Hepatocyte (in vitro differentiated cells): ENCODE results near the gene NOTCH4. TPM values are rescaled to one million over a fixed set of nuclear protein-coding genes. Genes with fewer than 3 reads are reported as not detected.
A peak's percentile ranks its signal among the peaks of the same experiment; 100 is the strongest.

Experiments used
- DNase-seq: peaks from one replicate; pipeline ENCODE4 v3.0.0-alpha.2; 2016; ENCODE audit warnings: low spot score
- H2AFZ ChIP-seq: fragments of 200-600 bp; sonication (generic); 2 replicates; pipeline ENCODE4 v1.6.0; 2016; ENCODE audit warnings: antibody characterized with exemption, mild to moderate bottlenecking
- H3K27ac ChIP-seq: fragments of 200-600 bp; sonication (generic); 2 replicates; pipeline ENCODE4 v1.5.1; 2016; ENCODE audit warnings: mild to moderate bottlenecking
- H3K27me3 ChIP-seq: fragments of 200-600 bp; sonication (generic); 2 replicates; pipeline ENCODE4 v1.6.1; 2016
- H3K36me3 ChIP-seq: fragments of 200-600 bp; sonication (generic); replicated peaks from 2 replicates; pipeline ENCODE4 v1.5.1; 2016; ENCODE audit warnings: low read depth; ENCODE audit not compliant: insufficient read depth
- H3K4me1 ChIP-seq: fragments of 200-600 bp; sonication (generic); 2 replicates; pipeline ENCODE4 v1.5.1; 2016; ENCODE audit warnings: mild to moderate bottlenecking, moderate library complexity; ENCODE audit not compliant: insufficient read depth
- H3K4me2 ChIP-seq: fragments of 200-600 bp; sonication (generic); 2 replicates; pipeline ENCODE4 v1.6.0; 2016
- H3K4me3 ChIP-seq: fragments of 200-600 bp; sonication (generic); 2 replicates; pipeline ENCODE4 v1.5.1; 2016; ENCODE audit warnings: mild to moderate bottlenecking
- H3K79me2 ChIP-seq: fragments of 200-600 bp; sonication (generic); 2 replicates; pipeline ENCODE4 v1.6.0; 2017; ENCODE audit warnings: mild to moderate bottlenecking
- H3K9me2 ChIP-seq: fragments of 200-600 bp; sonication (generic); replicated peaks from 2 replicates; pipeline ENCODE4 v1.6.0; 2017; ENCODE audit warnings: mild to moderate bottlenecking; ENCODE audit not compliant: insufficient read depth
- H3K9me3 ChIP-seq: fragments of 200-600 bp; sonication (generic); 2 replicates; pipeline ENCODE4 v1.5.1; 2016; ENCODE audit warnings: low read depth, mild to moderate bottlenecking
- H4K20me1 ChIP-seq: fragments of 200-600 bp; sonication (generic); 2 replicates; pipeline ENCODE4 v1.6.0; 2016; ENCODE audit warnings: mild to moderate bottlenecking; ENCODE audit not compliant: insufficient read depth, poor library complexity, severe bottlenecking
- EZH2 ChIP-seq: fragments of 200-600 bp; sonication (generic); IDR thresholded peaks from 2 replicates; pipeline ENCODE4 v1.6.1; 2016; ENCODE audit warnings: antibody characterized with exemption, mild to moderate bottlenecking, borderline replicate concordance
- EZH2phosphoT487 ChIP-seq: fragments of 200-600 bp; sonication (generic); IDR thresholded peaks from one replicate; pipeline ENCODE4 v1.6.1; 2018; ENCODE audit warnings: antibody characterized with exemption, mild to moderate bottlenecking, low read depth, moderate library complexity; ENCODE audit not compliant: unreplicated experiment, severe bottlenecking
- WGBS: methylation state at CpG from one replicate; pipeline ENCODE4 v1.1.6; 2016; ENCODE audit warnings: low lambda C conversion rate; ENCODE audit errors: missing lambda C conversion rate; 5-methylcytosine and 5-hydroxymethylcytosine counted together
- polyA plus RNA-seq: library from polyadenylated mRNA; unstranded; fragments of >200 nt; fragmentation: Nextera tagmentation; extraction: Ambion mirVana; gene quantifications from 2 replicates; pipeline ENCODE4 v1.2.1, GENCODE V29; 2016
- total RNA-seq: library from RNA; depleted of rRNA; stranded (reverse); fragments of >200 nt; gene quantifications from 2 replicates; pipeline ENCODE4 v1.2.3, GENCODE V29; 2014
- TF ChIP-seq, protein P1 (sequence below): fragments of 200-600 bp; sonication (generic); IDR thresholded peaks from 2 replicates; pipeline ENCODE4 v1.5.1; 2016; ENCODE audit warnings: antibody characterized with exemption, mild to moderate bottlenecking; ENCODE audit not compliant: poor library complexity

Gene NOTCH4
- total and polyA plus RNA-seq, 2 experiments from 2014 or later = 2.7 to 3.6 TPM

DNA sequence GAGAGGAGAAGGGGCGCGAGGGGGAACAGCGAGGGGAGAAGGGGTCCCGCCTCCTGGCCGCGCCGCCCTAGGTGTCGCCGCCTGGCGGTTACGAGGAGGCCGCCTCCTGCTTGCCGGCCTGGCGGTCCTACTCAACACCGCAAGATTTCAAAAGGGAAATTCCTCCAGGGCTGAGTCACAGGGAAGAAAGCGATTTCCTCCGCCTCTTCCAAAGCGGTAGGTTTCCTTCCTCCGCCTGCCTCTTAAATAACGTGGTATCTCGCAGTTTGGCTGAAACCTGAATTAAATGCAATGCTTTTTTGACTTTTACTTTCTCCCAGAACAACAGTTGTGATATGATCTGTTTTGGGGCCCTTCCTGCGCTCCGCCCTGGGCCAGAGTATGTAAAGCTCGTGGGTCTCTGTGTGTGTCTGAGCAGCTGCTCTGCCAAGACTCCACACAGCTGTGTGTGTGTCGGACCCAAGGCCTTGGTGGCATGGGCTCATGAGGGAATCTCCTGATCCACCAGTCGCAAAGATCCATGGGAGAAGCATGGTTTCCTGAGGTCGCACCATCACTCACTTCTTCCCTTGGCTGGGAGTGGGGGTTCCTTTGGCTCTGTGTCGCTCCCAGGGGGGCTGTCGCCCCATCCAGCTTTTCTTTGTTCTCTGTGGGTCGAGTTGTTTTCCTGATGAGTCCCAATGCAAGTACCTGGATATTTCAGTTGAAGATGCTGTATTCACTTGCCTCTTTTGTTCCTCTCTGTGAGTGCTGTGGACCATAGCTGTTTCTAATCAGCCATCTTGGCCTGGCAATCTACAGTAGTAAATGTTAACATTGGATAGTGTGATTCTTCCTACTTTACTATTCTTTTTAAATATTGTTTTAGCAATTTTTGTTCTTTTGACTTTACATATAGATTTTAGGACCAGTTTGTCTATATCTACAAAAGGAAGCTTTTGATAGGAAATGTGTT, 31.6 kb upstream of the NOTCH4 start:
- peak; percentile 92 for DNase-seq

GRCh38 chr6:32254761-32255198, 30.9 kb upstream of the NOTCH4 start:
- TF ChIP-seq EZH2phosphoT487 (no peak), EZH2 (no peak)
- TF ChIP-seq, protein P1, sequence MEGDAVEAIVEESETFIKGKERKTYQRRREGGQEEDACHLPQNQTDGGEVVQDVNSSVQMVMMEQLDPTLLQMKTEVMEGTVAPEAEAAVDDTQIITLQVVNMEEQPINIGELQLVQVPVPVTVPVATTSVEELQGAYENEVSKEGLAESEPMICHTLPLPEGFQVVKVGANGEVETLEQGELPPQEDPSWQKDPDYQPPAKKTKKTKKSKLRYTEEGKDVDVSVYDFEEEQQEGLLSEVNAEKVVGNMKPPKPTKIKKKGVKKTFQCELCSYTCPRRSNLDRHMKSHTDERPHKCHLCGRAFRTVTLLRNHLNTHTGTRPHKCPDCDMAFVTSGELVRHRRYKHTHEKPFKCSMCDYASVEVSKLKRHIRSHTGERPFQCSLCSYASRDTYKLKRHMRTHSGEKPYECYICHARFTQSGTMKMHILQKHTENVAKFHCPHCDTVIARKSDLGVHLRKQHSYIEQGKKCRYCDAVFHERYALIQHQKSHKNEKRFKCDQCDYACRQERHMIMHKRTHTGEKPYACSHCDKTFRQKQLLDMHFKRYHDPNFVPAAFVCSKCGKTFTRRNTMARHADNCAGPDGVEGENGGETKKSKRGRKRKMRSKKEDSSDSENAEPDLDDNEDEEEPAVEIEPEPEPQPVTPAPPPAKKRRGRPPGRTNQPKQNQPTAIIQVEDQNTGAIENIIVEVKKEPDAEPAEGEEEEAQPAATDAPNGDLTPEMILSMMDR = no peak
- H3K4me2 ChIP-seq = peak overlapping the region; percentile 80
- no peaks in the 10 kb centered on the region for H3K9me3 ChIP-seq
- WGBS = no CpG with 5 or more reads among the region's 12 CpGs
- no peaks in the 10 kb centered on the region for H3K4me1 ChIP-seq
- H3K27ac ChIP-seq = peak overlapping the region; percentile 96
- DNase-seq = no peak
- peak overlapping the region; percentile 77 for H2AFZ ChIP-seq
- H3K27me3 ChIP-seq = no peaks in the 10 kb centered on the region
- peak overlapping the region; percentile 6 for H3K4me3 ChIP-seq
- H3K36me3 ChIP-seq = no peaks in the 10 kb centered on the region
- no peaks in the 10 kb centered on the region for H4K20me1 ChIP-seq
- peaks cover 6% of the 10 kb centered on the region for H3K79me2 ChIP-seq
- no peaks in the 10 kb centered on the region for H3K9me2 ChIP-seq

More for the DNA sequence above, 31.6 kb upstream of the NOTCH4 start:
- H3K27me3 ChIP-seq = no peaks in the 10 kb centered on the region
- H3K4me1 ChIP-seq = no peaks in the 10 kb centered on the region
- TF ChIP-seq, protein P1 = peak; percentile 78
- TF ChIP-seq EZH2 (no peak), EZH2phosphoT487 (no peak)
- H2AFZ ChIP-seq = peak overlapping the region; percentile 77
- H3K36me3 ChIP-seq = no peaks in the 10 kb centered on the region
- H3K79me2 ChIP-seq = peaks cover 6% of the 10 kb centered on the region
- H3K4me2 ChIP-seq = peak overlapping the region; percentile 80
- no peaks in the 10 kb centered on the region for H3K9me3 ChIP-seq
- peak overlapping the region; percentile 96 for H3K27ac ChIP-seq
- no peaks in the 10 kb centered on the region for H3K9me2 ChIP-seq
- no peak overlapping the region for H3K4me3 ChIP-seq
- 26% methylated on average over 18 of the region's 30 CpGs for WGBS
- no peaks in the 10 kb centered on the region for H4K20me1 ChIP-seq

DNA sequence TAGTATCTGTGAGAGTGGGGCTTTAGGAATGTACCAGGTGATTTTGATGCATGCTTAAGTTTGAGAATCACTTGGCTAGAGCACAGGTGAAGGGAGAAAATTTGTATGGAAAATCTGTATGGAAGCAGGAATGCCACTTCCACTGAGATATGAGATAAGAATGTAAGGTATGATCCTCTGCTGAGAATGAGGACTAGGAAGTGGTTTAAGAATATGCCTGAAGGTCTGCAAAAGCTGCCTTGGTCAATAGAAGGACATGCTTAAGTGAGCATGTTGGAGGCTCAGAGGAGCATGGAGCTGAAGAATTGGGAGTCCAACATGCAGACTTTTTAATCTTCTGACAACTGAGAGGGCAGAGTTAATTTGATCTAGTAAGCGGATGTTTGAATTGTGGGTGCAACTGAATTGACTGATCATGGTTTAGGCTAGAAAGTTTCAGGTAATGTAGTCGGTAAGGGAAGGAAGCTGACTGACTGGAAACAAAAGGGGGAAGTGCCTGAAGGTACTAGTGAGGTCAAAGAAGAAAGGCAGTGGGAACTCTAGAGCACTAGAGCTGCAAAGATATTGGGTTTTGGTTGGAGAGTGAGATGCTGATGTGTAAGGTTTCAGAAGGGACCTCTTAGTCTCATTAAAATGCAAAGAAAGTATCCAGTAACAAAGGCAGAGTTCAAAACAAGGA, 28.6 kb upstream of the NOTCH4 start:
- H3K4me1 ChIP-seq = no peaks in the 10 kb centered on the region
- no peaks in the 10 kb centered on the region for H3K27me3 ChIP-seq
- no peaks in the 10 kb centered on the region for H3K9me3 ChIP-seq
- no peak for DNase-seq
- no peak overlapping the region for H2AFZ ChIP-seq
- no peak overlapping the region for H3K4me2 ChIP-seq
- no peaks in the 10 kb centered on the region for H3K36me3 ChIP-seq
- TF ChIP-seq, protein P1 = no peak
- 58% methylated on average over 2 of the region's 2 CpGs for WGBS
- peaks cover 6% of the 10 kb centered on the region for H3K79me2 ChIP-seq
- H3K27ac ChIP-seq = no peak overlapping the region
- no peaks in the 10 kb centered on the region for H3K9me2 ChIP-seq
- no peaks in the 10 kb centered on the region for H4K20me1 ChIP-seq
- no peak overlapping the region for H3K4me3 ChIP-seq
